Inferior parietal cortex (tissue), 1 donor: ENCODE results near the gene NOS2.

Source experiments
- DNase-seq: peaks from one replicate; pipeline ENCODE4 v3.0.0-alpha.2; 2016; ENCODE audit errors: extremely low spot score

The NOS2 gene

DNA sequence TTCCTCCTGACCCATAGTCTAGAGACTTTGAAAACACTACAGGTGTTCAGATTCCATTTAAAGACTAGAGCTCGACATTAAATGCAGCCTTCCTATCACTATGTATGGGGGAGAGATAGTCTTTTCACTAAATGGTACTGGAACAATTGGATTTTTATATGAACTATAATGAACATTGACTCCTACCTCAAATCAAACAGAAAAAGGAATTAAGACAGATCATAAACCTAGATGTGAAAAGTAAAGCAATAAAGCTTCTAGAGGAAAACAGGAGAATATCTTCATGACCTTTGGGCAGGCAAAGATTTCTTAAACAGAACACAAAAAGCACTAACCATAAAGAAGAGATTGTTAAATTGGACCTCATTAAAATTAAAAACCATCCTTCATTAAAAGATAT lies 18.8 kb upstream of the NOS2 start:
- DNase-seq = no peak

DNA sequence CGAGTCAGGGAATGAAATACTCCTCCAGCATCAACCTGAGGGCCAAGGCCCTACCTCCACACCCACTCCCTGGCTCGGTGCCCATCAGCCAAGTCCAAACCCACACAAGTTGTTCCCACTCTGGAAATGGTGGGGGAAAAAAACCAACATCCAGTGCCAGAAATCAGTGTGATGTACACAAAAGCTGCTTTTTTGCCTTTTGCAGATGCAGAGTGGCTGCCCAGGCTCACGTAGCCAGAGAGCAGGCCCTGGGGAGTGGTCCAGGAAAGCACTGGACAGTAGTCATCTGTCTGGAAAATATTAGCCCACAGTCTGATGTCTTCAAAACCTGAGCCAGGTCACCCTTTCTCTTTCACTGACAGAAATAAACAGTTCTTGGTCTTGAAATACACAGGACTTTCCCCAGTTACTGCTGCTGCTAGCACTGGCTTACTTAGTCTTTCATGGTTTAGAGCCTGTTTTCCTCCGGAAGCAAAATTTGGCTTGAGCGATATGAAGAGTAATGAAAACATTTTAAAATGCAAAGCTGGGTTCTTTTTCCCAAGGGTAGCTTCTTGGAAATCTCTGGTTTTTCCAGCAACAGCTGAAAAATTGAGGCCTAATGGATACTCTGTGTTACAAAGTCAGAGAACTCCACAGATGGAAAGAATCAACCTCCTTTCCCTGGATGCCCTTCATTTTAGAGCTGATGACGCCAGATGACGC lies 18.2 kb upstream of the NOS2 start:
- DNase-seq = peak; percentile 23

DNA sequence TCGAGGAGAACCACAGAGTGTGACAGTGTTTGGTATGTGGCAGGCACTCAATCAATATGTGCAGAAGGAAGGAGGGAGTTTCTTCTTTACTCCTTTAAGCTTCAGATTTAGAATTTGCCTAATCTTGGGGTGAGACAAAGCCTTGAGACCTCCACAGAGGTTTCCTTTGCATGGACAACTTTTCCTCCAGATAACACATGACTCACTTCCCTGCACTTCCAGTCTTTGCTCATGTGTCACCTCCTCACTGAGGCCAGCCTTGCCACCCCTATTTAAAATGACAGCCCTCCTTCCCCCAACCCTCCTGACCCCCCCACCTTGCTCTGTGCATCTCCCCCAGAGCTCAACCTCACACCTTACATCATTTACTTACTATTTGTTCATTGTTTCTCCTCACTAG lies 17.4 kb upstream of the NOS2 start:
- no peak for DNase-seq

DNA sequence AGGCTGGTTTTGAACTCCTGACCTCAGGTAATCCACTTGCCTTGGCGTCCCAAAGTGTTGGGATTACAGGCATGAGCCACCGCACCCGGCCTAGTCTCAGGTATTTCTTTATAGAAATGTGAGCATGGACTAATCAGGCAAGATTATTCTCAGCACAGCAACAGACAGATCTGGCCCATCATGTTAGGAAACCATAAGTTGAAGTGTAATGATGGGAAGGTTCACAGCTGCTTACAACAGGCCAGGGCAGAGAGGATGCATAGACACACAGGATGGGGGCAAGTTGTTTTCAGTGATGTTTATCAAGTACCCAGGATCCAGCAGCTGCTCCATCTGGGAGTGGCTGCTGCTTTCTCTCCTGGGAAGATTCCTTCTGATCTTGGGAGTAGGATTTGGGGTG lies 16.6 kb upstream of the NOS2 start:
- DNase-seq = no peak

- DNase-seq = no peak
Observed at GRCh38 chr17:27811961-27812360, 11.6 kb upstream of the NOS2 start.

- no peak for DNase-seq
Observed at GRCh38 chr17:27810902-27811557, 10.7 kb upstream of the NOS2 start.

GRCh38 chr17:27810211-27810901 lies 10.0 kb upstream of the NOS2 start:
- no peak for DNase-seq

- DNase-seq = no peak
Observed at GRCh38 chr17:27809555-27809954, 9.2 kb upstream of the NOS2 start.

DNA sequence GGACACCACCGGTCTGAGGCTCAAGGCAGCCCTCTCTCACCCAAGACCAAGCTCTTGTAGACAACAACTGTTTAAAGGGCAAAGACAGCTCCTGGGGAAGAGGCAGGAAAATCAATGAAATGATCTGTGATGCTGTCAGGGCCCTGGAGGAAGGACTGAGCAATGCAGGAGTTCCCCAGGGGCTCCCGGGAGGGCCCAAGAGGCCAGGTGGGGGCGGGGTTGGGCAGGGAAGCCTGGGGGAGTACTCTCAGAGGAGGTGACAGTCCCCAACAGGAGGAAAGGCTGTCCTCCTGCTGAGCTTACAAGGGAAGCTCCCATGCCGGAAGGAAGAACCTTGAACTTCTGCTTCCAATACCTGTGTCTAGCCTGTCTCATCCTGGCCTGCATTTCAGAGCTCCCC lies 8.3 kb upstream of the NOS2 start:
- no peak for DNase-seq

DNA sequence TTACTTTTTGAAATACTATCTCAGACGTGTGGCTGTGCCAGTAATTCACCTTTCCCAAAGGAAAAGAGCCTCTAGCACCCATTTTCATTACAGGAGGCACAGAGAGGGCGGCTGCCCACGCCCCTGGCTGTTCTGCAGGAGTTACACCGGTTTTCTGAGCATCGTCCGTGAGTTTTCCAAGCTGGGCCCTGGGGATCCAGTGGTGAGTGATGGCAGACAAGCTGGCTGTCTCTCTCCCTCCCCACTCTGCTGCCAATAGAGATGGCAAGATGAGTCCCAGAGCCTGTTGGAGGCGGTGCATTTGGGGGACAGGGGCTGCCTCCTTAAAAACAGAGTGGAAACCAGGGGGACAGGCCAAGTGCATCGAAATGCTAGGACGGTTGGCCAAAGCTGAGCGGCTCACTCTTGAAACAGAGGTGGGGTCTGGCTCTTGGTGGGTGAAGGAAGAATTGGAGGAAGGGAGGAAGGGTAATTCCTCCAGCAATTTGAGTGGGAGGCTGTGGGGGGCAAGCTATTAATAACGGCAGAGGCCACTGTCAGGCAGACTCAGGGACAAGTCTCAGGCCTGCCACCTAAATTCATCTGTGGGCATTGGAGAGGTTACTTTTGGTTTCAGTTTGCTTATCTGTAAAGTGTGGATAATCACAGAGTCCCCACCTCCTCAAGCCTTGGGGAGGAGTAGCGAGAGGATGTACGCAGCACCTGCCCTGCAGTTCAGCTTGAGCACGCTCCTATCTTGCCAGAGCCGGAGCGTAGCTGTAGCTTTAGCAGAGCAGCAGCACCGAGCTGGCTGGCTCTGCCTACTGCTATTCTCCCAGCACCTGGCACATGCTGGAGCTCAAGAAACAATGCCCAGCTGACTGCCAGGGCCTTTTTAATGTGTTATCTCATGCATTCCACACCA lies 7.5 kb upstream of the NOS2 start:
- DNase-seq = peak; percentile 27

GRCh38 chr17:27805520-27806146 lies 5.3 kb upstream of the NOS2 start:
- DNase-seq = peak; percentile 91

GRCh38 chr17:27804113-27804512 lies 3.8 kb upstream of the NOS2 start:
- no peak for DNase-seq

DNA sequence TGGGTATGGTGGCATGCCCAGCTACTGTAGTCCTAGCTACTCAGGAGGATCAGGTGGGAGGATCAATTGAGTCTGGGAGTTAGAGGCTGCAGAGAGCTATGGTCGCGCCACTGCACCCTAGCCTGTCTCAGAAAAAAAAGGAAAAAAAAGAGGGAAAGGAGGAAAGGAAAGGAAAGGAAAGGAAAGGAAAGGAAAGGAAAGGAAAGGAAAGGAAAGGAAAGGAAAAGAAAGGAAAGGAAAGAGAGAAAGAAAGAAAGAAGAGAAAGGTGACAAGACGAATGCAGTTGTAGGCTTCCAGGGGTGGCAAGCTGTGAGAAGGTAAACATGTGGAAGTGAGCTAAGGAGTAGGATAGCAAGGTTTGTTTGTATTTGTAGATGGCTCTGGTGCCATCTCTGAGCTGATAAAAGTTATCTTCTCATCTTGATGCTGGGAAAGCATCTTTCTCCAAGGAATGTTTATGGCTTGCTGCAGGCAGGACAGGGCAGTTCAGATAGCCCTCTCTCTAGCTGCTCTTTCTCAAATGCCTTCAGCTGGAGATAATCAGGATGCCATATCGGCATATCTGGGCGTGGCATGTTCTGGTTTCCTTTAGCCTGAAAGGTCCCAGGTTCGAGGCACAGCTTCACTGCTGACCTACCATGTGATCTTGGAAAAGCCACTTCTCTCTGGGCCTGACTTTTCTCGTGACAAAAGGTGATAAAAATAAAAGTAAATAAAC lies 2.8 kb upstream of the NOS2 start:
- no peak for DNase-seq

GRCh38 chr17:27802033-27802432 lies 1.7 kb upstream of the NOS2 start:
- DNase-seq = no peak

DNA sequence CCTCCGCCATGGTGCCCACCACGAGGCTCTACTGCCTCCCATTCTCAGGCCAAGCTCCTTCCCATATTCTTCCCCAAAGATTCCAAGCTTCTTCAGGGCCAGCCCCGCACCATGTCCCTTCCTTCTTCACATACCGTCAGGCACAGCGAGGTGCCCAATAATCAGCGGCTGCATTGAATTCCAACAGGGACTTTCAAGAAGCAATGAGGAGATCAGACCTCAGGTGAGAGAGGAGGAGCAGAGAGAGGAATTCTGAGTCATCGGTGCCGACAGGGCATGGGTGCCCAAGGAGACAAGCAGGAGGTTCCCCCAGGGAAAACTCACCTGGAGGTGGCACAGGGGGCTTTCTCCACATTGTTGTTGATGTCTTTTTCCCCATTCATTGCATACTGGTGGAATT lies 2.0 kb downstream of the NOS2 start:
- DNase-seq = no peak

DNA sequence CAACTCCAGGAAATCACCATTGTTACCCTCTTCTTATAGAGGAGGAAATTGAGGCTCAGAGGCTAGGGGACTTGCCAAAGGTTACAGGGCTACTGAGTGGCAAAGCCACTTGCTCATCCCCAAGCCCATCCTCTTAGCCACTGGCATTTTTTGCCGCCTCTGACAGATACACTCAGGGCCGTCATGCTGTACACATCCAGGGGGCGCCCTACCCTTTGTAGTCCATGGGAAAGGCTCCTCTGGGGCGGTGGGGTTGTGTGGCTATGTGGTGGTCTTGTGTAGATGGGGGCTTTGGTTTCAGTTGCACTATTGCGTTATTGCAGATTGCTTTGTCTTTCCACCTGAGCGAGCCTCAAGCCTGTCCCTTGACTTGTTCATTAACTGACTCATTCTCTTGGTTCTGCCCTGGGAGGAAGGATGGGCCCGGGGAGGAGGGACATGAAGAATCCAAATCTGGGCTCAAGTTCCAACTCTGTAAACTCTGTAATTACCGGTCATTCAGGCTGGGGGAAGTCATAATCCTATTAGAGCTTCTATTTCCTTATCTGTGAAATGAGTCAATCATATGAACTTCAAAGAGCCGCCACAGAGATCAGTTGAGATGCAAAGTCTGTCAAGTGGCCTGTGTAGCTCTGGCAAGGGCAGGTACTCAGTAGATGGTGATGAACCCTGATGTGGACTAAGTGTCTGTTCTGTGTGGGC lies 2.8 kb downstream of the NOS2 start:
- DNase-seq = no peak

- DNase-seq = peak; percentile 15
Observed at GRCh38 chr17:27793906-27794569, 6.3 kb downstream of the NOS2 start.

- peak; percentile 23 for DNase-seq
Observed at GRCh38 chr17:27793168-27793905, 7.0 kb downstream of the NOS2 start.

DNA sequence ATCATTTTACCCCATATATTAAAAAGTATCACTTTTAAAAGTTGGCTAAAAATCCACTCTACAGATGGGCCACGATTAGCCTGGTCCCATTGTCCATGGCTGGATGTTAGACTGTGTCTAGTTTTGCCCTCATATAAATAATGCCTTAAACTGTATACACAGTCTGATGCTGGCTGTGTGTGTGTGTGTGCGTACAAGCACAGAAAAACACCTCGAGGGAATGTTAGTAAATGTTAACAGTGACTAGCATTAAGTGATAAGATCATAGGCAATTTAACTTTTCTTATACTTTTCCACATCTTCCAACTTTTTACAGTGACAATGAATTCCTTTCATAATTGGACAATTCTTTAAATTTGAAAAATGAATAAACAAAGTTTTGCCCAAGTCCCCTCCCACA lies 8.2 kb downstream of the NOS2 start:
- no peak for DNase-seq
